HepG2 (cell line): ENCODE measurements around the gene CAMK1D.

Experiments used
- KDM1A ChIP-seq: IDR thresholded peaks from 2 replicates; pipeline ENCODE4 v1.6.1; 2016; ENCODE audit warnings: missing compliant biosample characterization
- MTA1 ChIP-seq: sonication (generic); formaldehyde crosslinking; IDR thresholded peaks from 2 replicates; pipeline ENCODE4 v1.4.0; 2020; ENCODE audit warnings: missing genetic modification reagents, mild to moderate bottlenecking, borderline replicate concordance
- SMAD1 ChIP-seq: sonication (generic); formaldehyde crosslinking; IDR thresholded peaks from 2 replicates; pipeline ENCODE4 v1.4.0; 2020; ENCODE audit warnings: missing genetic modification reagents, low read depth, mild to moderate bottlenecking, borderline replicate concordance
- TCF12 ChIP-seq, 2 experiments: fragments of 450-650 bp in 1 of 2; sonication (generic) in 1 of 2; formaldehyde crosslinking in 1 of 2; IDR thresholded peaks; 2 replicates each; pipeline versions ENCODE4 v1.6.1 to v1.8.0; 2017 to 2022; ENCODE audit warnings: antibody characterized with exemption in 1 of 2, mild to moderate bottlenecking in 1 of 2, missing genetic modification reagents in 1 of 2, moderate library complexity in 1 of 2
- U2AF1 ChIP-seq: fragments of 200-400 bp; formaldehyde crosslinking; optimal IDR thresholded peaks from 2 replicates; pipeline ENCODE3; 2017; ENCODE audit warnings: mild to moderate bottlenecking, low read depth, low read length
- ZC3H4 ChIP-seq: sonication (generic); formaldehyde crosslinking; IDR thresholded peaks from 2 replicates; pipeline ENCODE4 v1.4.0; 2020; ENCODE audit warnings: missing genetic modification reagents, borderline replicate concordance
- ZKSCAN8 ChIP-seq: IDR thresholded peaks from 2 replicates; pipeline ENCODE4 v1.6.1; 2016; ENCODE audit warnings: borderline replicate concordance, missing genetic modification reagents, missing compliant biosample characterization
- TF ChIP-seq, protein P1 (sequence below): sonication (generic); formaldehyde crosslinking; IDR thresholded peaks from 2 replicates; pipeline ENCODE4 v1.4.0; 2020; ENCODE audit warnings: missing genetic modification reagents
- TF ChIP-seq, protein P2 (sequence below): sonication (generic); formaldehyde crosslinking; IDR thresholded peaks from 2 replicates; pipeline ENCODE4 v1.4.0; 2020; ENCODE audit warnings: missing genetic modification reagents
- TF ChIP-seq, protein P3 (sequence below): sonication (generic); formaldehyde crosslinking; IDR thresholded peaks from 2 replicates; pipeline ENCODE4 v1.4.0; 2020; ENCODE audit warnings: missing genetic modification reagents, borderline replicate concordance

DNA sequence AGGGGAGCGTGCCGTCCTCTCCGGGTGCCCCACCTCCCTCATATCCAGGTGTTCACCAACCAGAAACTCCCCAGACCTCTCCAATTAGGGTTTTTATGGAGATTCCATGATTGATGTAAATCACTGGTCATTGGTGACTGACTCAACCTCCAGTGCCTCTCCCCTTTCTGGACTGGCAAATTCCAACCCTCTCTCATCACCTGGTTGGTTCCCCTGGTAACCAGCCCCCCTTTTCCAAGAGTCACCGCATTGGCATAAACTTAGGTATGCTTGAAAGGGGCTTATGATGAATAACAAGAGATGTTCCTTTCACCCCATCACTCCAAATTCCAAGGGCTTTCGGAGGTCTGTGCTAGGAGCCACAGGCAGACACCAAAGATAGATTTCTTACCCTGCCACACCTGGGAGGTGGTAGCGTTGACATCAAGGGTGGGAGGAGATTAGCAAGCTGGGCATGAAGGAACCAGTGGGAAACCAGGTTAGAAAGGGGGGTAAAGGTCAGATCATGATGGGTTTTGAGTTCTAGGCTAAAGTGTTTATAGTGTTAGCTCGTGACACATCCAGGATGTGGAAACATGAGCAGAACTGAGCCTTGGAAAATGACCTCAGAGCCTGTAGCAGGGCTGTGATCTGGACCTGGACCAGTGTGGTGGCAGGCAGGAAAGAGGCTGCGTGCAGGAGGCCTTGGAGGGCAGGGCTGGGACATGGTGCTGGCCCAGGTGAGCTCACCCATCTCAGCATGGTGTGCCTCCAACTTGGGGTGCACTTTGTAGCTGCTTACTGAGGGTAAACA, 45.1 kb downstream of the CAMK1D start:
- TF ChIP-seq, protein P1, sequence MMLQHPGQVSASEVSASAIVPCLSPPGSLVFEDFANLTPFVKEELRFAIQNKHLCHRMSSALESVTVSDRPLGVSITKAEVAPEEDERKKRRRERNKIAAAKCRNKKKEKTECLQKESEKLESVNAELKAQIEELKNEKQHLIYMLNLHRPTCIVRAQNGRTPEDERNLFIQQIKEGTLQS (CRISPR knock-in tag) = no peak
- no peak for TF ChIP-seq ZKSCAN8 (CRISPR knock-in tag)
- no peak for TF ChIP-seq U2AF1
- TF ChIP-seq, protein P2, sequence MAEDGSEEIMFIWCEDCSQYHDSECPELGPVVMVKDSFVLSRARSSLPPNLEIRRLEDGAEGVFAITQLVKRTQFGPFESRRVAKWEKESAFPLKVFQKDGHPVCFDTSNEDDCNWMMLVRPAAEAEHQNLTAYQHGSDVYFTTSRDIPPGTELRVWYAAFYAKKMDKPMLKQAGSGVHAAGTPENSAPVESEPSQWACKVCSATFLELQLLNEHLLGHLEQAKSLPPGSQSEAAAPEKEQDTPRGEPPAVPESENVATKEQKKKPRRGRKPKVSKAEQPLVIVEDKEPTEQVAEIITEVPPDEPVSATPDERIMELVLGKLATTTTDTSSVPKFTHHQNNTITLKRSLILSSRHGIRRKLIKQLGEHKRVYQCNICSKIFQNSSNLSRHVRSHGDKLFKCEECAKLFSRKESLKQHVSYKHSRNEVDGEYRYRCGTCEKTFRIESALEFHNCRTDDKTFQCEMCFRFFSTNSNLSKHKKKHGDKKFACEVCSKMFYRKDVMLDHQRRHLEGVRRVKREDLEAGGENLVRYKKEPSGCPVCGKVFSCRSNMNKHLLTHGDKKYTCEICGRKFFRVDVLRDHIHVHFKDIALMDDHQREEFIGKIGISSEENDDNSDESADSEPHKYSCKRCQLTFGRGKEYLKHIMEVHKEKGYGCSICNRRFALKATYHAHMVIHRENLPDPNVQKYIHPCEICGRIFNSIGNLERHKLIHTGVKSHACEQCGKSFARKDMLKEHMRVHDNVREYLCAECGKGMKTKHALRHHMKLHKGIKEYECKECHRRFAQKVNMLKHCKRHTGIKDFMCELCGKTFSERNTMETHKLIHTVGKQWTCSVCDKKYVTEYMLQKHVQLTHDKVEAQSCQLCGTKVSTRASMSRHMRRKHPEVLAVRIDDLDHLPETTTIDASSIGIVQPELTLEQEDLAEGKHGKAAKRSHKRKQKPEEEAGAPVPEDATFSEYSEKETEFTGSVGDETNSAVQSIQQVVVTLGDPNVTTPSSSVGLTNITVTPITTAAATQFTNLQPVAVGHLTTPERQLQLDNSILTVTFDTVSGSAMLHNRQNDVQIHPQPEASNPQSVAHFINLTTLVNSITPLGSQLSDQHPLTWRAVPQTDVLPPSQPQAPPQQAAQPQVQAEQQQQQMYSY (CRISPR knock-in tag) = no peak
- TF ChIP-seq TCF12 (IDR thresholded peaks at IDR 0.05) = no peak
- TF ChIP-seq TCF12 (CRISPR knock-in tag; IDR thresholded peaks at IDR 0.05) = no peak
- no peak for TF ChIP-seq MTA1 (CRISPR knock-in tag)
- TF ChIP-seq ZC3H4 (CRISPR knock-in tag) = no peak
- TF ChIP-seq SMAD1 (CRISPR knock-in tag) = no peak
- TF ChIP-seq, protein P3, sequence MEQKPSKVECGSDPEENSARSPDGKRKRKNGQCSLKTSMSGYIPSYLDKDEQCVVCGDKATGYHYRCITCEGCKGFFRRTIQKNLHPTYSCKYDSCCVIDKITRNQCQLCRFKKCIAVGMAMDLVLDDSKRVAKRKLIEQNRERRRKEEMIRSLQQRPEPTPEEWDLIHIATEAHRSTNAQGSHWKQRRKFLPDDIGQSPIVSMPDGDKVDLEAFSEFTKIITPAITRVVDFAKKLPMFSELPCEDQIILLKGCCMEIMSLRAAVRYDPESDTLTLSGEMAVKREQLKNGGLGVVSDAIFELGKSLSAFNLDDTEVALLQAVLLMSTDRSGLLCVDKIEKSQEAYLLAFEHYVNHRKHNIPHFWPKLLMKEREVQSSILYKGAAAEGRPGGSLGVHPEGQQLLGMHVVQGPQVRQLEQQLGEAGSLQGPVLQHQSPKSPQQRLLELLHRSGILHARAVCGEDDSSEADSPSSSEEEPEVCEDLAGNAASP (CRISPR knock-in tag) = no peak
- no peak for TF ChIP-seq KDM1A (CRISPR knock-in tag)
